HG03175 (cell line): ENCODE measurements around the gene FBN2.
"Not testable (repeated sequence)": the region's sequence is repeated elsewhere in the genome, so short reads cannot be mapped to it uniquely, and the experiment has no call there.

Experiments used
- ATAC-seq: cut with Tn5 transposase; IDR thresholded peaks from one replicate; pipeline ENCODE4 v1.9.1; 2021; ENCODE audit warnings: mild to moderate bottlenecking, moderate library complexity; ENCODE audit not compliant: unreplicated experiment

FBN2 gene

GRCh38 chr5:128535251-128535650, 2.8 kb downstream of the FBN2 start:
- ATAC-seq: no peak

- ATAC-seq: no peak
These were observed 3.3 kb downstream of the FBN2 start for GRCh38 chr5:128534726-128535125.

GRCh38 chr5:128532776-128533175, 5.3 kb downstream of the FBN2 start:
- no peak for ATAC-seq

GRCh38 chr5:128532127-128532526, 5.9 kb downstream of the FBN2 start:
- ATAC-seq: no peak

DNA sequence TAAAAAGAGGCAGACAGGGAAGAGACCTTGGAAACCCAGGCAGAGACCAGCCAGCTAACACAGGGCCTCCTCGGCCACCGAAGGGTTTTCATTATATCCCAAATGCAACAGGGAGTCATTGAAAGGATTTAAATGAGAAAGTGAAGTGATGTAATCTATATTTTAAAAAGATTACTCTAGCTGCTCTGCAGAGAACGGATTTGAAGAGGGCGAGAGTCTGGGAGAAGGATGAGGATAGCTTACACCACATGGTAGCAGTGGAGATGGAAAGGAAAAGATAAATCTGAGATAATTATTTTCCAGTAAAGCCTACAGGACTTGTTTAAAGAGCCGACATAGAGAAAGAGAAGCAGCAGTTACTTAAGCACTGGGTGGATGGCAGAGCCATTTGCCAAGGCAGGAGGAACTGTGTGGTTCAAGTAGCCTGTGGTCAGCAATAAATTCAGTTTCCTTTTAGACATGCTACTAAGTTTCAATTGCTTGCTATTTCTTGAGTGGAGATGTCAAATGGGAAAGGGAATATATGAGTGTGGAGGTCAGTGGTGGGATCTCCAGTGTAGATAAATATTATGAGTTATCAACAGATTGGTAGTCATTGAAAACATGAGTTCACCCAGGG, 9.3 kb downstream of the FBN2 start:
- ATAC-seq: no peak

DNA sequence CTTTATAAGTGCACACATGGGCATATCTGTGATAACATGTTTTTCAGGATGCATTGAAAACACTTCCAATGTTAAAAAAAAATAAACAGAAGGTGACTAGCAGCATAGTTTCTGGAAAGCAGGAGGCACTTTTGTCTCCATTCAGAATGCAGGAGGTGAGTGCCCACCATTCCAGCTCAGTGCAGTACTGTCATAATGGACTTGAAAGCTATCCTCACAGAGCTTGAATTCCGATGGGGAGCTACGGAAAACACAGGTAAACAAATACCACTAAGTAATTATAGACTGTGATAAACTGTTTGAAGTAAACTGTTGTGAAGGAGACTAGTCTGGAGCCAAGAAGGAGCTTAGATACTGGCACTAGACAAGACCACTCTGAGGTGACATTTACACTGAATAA, 9.9 kb downstream of the FBN2 start:
- ATAC-seq: no peak

DNA sequence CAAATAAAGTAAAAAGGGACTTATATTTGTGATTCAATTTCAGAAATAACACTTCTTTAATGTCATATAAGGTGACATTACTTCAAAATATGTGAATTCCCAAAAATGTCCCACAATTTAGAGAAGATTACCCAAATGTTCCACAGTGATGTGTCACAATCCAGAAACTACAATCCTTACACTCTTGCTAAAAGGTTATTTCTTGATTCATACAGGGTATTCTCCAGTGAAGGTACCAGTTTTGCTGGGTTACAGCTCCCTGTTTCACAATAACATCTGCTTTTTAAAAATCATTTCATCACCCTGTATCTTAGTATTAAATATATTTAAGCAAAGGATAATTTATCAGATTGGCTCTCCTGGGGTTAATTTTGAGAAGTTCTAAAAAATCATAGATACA, 11.0 kb downstream of the FBN2 start:
- ATAC-seq: no peak

- no peak for ATAC-seq
These were observed 15.7 kb downstream of the FBN2 start for GRCh38 chr5:128522336-128522735.

- ATAC-seq: no peak
These were observed 18.2 kb downstream of the FBN2 start for GRCh38 chr5:128519827-128520226.

DNA sequence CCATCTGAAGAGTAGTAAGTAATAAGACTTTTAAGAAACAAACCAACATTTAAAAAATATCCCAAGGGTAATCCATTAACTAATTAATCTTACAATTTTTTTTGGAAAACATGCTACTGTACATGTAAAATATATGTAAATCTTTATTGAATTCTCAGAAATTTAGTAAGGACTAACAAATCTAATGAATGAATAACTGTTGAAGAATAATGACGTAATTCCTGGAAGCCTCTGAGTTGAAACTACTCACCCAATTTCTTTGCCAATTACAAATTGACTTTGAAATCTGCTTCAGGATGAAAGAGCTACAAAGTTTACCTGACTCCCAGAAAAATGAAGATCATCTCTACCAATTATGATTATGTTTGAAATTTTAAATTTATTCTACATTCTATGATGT, 21.1 kb downstream of the FBN2 start:
- no peak for ATAC-seq

DNA sequence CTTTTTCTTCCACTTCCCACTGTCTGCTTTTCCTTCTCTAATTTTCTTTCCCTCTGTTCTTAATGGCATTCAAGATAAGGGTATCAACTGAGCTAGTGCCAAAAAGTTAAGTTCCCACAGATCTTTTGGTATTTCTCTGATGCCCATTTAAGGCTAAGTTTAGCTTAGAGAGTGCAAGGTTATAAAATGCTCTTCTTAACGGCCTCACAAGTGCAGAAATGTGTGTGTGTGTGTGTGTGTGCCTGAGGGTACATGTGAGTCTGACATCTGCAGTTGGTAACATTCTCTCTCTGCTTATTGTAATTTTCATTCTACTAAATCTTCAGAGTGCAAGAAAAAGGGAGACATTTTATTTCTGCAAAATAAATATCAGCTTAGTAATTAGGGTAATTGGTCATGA, 24.2 kb downstream of the FBN2 start:
- no peak for ATAC-seq

DNA sequence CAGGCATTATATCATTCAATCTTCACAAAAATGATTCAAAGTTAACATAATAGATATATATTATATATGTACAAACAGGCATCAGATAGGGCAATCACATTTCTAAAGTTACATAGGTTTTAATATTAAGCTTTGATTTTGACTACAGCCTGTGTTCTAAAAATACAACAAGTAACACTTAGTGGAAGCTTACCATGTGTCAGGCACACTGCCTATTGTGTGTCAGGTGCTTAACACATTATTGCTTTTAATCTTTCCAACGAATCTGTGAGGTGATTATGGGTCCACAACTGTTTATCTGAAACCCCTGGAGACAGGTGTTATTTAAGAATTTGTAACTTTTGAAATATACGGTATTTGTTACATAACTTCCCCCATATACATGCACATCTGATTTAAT, 25.2 kb downstream of the FBN2 start:
- ATAC-seq: no peak

- no peak for ATAC-seq
These were observed 31.4 kb downstream of the FBN2 start for GRCh38 chr5:128506643-128507042.

- ATAC-seq: not testable (repeated sequence)
These were observed 34.3 kb downstream of the FBN2 start for GRCh38 chr5:128503727-128504126.

GRCh38 chr5:128498844-128499455, 39.1 kb downstream of the FBN2 start:
- ATAC-seq: no peak

DNA sequence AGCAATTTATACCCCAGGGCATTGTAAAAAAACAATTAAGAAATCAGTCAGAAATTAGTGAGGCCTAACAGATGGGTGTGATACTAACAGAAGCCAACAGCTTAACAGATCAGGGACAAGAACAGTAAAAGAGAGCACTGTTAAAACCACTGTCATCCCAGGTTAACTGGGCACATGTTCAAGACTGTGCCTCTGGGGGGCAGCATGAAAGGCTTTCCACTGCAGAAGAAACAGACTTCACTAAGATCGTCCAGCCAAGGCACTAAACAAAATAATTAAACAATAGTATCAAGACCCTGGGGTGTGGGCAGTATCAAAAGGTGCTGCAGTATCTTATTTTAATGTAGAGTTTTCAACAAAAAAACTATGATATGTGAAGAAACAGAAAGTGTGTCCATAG, 43.5 kb downstream of the FBN2 start:
- ATAC-seq: no peak

DNA sequence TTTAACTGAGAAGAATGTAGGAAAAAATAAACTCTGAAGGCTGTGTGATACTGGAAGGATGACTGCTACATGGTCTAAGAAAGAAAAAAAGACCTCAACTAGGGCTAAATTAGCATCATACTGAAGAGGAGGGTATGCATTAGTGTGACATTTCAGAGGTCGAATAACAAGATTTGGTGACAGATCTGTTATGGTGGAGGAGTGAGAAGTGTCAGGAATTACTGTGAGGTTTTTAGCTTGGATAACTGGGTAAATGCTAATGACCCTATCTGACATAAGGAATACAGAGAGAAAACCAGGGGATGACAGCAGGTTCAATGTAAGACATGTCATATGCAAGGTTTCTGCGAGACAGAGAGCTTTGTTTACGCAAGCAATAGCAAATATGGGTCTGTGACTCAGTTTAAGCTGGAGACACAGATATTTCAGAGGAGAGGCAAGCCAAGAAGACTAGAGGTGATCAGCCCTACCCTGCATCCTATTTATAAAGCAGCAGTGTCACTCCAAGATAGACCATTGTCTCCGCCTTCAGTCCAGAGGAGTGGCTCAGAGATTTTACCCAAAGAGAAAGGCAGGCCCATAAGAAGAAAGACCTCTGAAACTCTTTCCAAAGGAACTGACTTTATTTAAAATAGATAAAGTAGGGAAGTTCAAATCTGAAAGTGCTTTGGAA, 44.3 kb downstream of the FBN2 start:
- ATAC-seq: no peak

DNA sequence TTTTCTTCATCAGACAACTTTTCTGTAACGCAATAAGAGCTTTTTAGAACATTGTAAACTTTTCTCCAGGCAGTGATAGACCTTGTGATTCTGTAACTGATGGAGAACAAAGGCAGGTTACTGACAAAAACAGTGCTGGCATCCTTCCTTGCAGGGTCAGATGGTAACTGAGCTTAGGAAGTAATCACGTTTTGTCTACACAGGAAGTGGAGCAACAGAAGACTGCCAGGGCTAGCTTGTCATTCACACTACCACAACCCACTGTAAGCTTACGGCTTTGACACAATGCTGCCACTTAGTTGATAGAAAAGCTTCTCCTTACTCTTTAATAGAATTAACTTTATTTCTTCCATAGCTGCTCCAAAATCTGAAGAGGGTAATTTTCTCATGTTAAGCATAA, 46.8 kb downstream of the FBN2 start:
- no peak for ATAC-seq

DNA sequence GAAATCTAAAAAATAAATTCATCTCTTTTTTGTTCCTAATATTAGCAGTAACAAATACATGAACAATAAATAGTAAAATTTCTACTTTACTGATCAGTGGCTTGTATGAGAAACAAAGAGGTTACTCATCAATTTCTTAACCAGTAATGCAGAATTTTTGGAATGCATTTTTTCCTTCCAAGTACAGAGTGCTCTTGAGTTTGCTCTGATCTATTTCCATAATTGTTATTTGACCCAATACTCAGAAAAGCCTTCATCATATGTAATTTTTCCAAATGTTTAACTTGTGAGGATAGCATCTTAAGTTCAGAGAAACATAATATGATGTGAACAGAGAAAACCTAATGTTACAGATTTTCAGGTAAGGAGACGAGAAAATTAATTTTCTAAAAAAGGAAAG, 47.3 kb downstream of the FBN2 start:
- ATAC-seq: no peak

- no peak for ATAC-seq
These were observed 51.0 kb downstream of the FBN2 start for GRCh38 chr5:128487041-128487440.

- no peak for ATAC-seq
These were observed 54.3 kb downstream of the FBN2 start for GRCh38 chr5:128483738-128484137.

GRCh38 chr5:128480906-128481633, 57.0 kb downstream of the FBN2 start:
- ATAC-seq: no peak
